Measurements from ENCODE around the gene DMBX1.

DMBX1 gene

GRCh38 chr1:46489638-46490405 lies at the start of gene DMBX1:
TSS of gene DMBX1 (plus strand) at chr1:46489836. CDS start at chr1:46507011, 17,175 bp downstream.
- no peak for DNase-seq (ENCODE audit: low read depth)
- no peak within 1 kb of the TSS for H3K4me3 ChIP-seq (ENCODE audit: control insufficient read depth, low read depth, low read length)
- TF ChIP-seq, protein P1, sequence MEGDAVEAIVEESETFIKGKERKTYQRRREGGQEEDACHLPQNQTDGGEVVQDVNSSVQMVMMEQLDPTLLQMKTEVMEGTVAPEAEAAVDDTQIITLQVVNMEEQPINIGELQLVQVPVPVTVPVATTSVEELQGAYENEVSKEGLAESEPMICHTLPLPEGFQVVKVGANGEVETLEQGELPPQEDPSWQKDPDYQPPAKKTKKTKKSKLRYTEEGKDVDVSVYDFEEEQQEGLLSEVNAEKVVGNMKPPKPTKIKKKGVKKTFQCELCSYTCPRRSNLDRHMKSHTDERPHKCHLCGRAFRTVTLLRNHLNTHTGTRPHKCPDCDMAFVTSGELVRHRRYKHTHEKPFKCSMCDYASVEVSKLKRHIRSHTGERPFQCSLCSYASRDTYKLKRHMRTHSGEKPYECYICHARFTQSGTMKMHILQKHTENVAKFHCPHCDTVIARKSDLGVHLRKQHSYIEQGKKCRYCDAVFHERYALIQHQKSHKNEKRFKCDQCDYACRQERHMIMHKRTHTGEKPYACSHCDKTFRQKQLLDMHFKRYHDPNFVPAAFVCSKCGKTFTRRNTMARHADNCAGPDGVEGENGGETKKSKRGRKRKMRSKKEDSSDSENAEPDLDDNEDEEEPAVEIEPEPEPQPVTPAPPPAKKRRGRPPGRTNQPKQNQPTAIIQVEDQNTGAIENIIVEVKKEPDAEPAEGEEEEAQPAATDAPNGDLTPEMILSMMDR (IDR thresholded peaks at IDR 0.05; ENCODE audit: control insufficient read depth, insufficient read depth, low read depth, low read length, missing control alignments) = no peak

- no peak overlapping the region for H3K4me3 ChIP-seq (ENCODE audit: control insufficient read depth, low read depth, low read length)
- DNase-seq (ENCODE audit: low read depth) = no peak
- TF ChIP-seq, protein P1 (IDR thresholded peaks at IDR 0.05; ENCODE audit: control insufficient read depth, insufficient read depth, low read depth, low read length, missing control alignments) = no peak
Observed at GRCh38 chr1:46440478-46440877, 49.2 kb upstream of the DMBX1 start.

DNA sequence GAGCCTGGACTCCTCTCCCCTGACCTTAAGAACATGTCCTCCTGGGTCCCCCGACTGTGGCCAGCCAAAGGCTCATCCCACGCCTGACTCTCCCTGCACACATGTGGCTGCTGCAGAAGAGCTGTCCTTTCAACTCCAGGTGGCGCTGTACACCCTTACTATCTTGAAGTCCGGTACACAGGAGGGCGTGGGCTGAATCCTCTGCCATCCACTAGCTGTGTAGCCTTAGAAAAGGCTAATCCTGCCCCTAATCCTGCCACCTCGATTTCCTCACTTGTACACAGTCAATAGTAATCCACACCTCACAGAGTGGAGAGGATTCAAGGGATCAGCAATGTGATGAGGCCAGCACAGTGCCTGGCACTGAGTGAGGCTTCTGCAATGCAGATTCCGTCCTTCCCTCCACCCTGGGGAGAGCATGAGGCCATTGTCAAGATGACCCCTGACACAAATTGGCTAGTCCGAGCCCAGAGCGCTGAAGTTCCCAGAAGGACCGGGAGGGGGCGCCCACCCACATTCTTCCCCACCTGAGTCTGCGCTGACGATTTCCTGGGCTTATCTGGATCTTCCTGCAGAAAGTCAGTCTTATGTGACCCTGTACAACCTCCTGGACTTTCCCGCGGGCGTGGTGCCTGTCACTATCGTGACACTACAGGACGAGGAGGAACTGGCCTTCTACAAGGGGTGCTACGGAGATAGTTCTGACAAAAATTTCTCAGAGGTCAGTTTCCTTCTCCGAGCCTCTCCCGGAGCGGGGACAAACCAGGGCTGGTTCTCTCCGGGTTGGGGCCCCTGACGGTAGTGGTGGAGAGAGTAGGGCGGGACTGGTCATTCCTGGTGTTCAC lies 47.1 kb upstream of the DMBX1 start:
- DNase-seq (ENCODE audit: low read depth) = peak; percentile 34
- TF ChIP-seq, protein P1 (IDR thresholded peaks at IDR 0.05; ENCODE audit: control insufficient read depth, insufficient read depth, low read depth, low read length, missing control alignments) = peak; percentile 92
- peak overlapping the region; percentile 43 for H3K4me3 ChIP-seq (ENCODE audit: control insufficient read depth, low read depth, low read length)

- H3K4me3 ChIP-seq (ENCODE audit: control insufficient read depth, low read depth, low read length) = no peak overlapping the region
- no peak for DNase-seq (ENCODE audit: low read depth)
- TF ChIP-seq, protein P1 (IDR thresholded peaks at IDR 0.05; ENCODE audit: control insufficient read depth, insufficient read depth, low read depth, low read length, missing control alignments) = no peak
Observed at GRCh38 chr1:46444466-46444865, 45.2 kb upstream of the DMBX1 start.

- TF ChIP-seq, protein P1 (IDR thresholded peaks at IDR 0.05; ENCODE audit: control insufficient read depth, insufficient read depth, low read depth, low read length, missing control alignments) = peak; percentile 6
- no peak for DNase-seq (ENCODE audit: low read depth)
- H3K4me3 ChIP-seq (ENCODE audit: control insufficient read depth, low read depth, low read length) = no peak overlapping the region
Observed at GRCh38 chr1:46445773-46446256, 43.8 kb upstream of the DMBX1 start.

- DNase-seq (ENCODE audit: low read depth) = no peak
- H3K4me3 ChIP-seq (ENCODE audit: control insufficient read depth, low read depth, low read length) = no peak overlapping the region
- TF ChIP-seq, protein P1 (IDR thresholded peaks at IDR 0.05; ENCODE audit: control insufficient read depth, insufficient read depth, low read depth, low read length, missing control alignments) = peak; percentile 98
Observed at GRCh38 chr1:46446646-46447498, 42.8 kb upstream of the DMBX1 start.

Measured in AG09309 (cell line).